PC-9 (cell line): ENCODE measurements around the gene CBLB. TPM values are rescaled to one million over a fixed set of nuclear protein-coding genes. Genes with fewer than 3 reads are reported as not detected.

Source experiments
- BruUV-seq: library from RNA; stranded (reverse); fragments of 400-500 nt; replicated peaks from 2 replicates; lab custom pipeline; 2021; lab: Mats Ljungman, UMichigan
- CTCF ChIA-PET: fragments of 300-600 bp; sonication (Branson Sonifier 250); formaldehyde crosslinking; loops from one replicate; lab custom pipeline; 2022; ENCODE audit warnings: antibody characterized with exemption; lab: Charles Lee
- POLR2A ChIA-PET: fragments of 300-600 bp; sonication (Branson Sonifier 250); formaldehyde crosslinking; loops from one replicate; lab custom pipeline; 2022; ENCODE audit warnings: antibody characterized with exemption; ENCODE audit not compliant: unreplicated experiment; lab: Charles Lee
- DNase-seq, 2 experiments: peaks; one replicate each; pipeline versions ENCODE4 v3.0.0 to v3.0.0-alpha.2; 2015 to 2022; ENCODE audit warnings: mixed read lengths in 1 of 2
- H2AFZ ChIP-seq: fragments of 200-600 bp; sonication (generic); 2 replicates; pipeline ENCODE4 v1.8.1; 2017; ENCODE audit warnings: antibody characterized with exemption
- H3F3A ChIP-seq: fragments of 200-600 bp; sonication (generic); 2 replicates; pipeline ENCODE4 v1.8.1; 2017; ENCODE audit warnings: antibody characterized with exemption, mild to moderate bottlenecking, low read depth; ENCODE audit not compliant: insufficient read depth
- H3K27ac ChIP-seq: fragments of 200-600 bp; sonication (generic); 2 replicates; pipeline ENCODE4 v1.6.1; 2016; ENCODE audit warnings: mixed run types
- H3K27me3 ChIP-seq: fragments of 200-600 bp; sonication (generic); 2 replicates; pipeline ENCODE4 v1.6.1; 2016; ENCODE audit warnings: low read depth, mixed run types; ENCODE audit not compliant: insufficient read depth
- H3K36me3 ChIP-seq: fragments of 200-600 bp; sonication (generic); 2 replicates; pipeline ENCODE4 v1.6.1; 2016; ENCODE audit warnings: low read depth, mixed run types
- H3K4me1 ChIP-seq: fragments of 200-600 bp; sonication (generic); replicated peaks from 2 replicates; pipeline ENCODE4 v1.6.1; 2016; ENCODE audit warnings: mixed run types; ENCODE audit not compliant: insufficient read depth
- H3K4me2 ChIP-seq: fragments of 200-600 bp; sonication (generic); 2 replicates; pipeline ENCODE4 v1.6.1; 2017; ENCODE audit warnings: mixed run types
- H3K4me3 ChIP-seq: fragments of 200-600 bp; sonication (generic); 2 replicates; pipeline ENCODE4 v1.6.1; 2016; ENCODE audit warnings: mixed run types
- H3K79me2 ChIP-seq: fragments of 200-600 bp; sonication (generic); 2 replicates; pipeline ENCODE4 v1.6.1; 2017; ENCODE audit warnings: low read depth, mixed run types
- H3K9me2 ChIP-seq: fragments of 200-600 bp; sonication (generic); 2 replicates; pipeline ENCODE4 v1.8.1; 2017; ENCODE audit warnings: mild to moderate bottlenecking; ENCODE audit not compliant: insufficient read depth
- H3K9me3 ChIP-seq: fragments of 200-600 bp; sonication (generic); 2 replicates; pipeline ENCODE4 v1.8.1; 2016; ENCODE audit warnings: low read depth; ENCODE audit not compliant: insufficient read depth
- H4K20me1 ChIP-seq: fragments of 200-600 bp; sonication (generic); 2 replicates; pipeline ENCODE4 v1.8.1; 2017; ENCODE audit not compliant: insufficient read depth
- EZH2 ChIP-seq: fragments of 200-600 bp; sonication (generic); IDR thresholded peaks from 2 replicates; pipeline ENCODE4 v1.8.0; 2017; ENCODE audit warnings: antibody characterized with exemption, low read depth
- intact Hi-C: fragments of 100-400 bp; cut with micrococcal nuclease; formaldehyde crosslinking; loops from one replicate; pipeline ENCODE4 v1.10.0; 2022; ENCODE audit not compliant: unreplicated experiment
- total RNA-seq: library from RNA; stranded (reverse); gene quantifications from 2 replicates; pipeline ENCODE4 v1.2.3, GENCODE V29; 2021
- TF ChIP-seq, protein P1 (sequence below): fragments of 200-600 bp; sonication (generic); conservative IDR thresholded peaks from 2 replicates; pipeline ENCODE4 v1.6.1; 2017; ENCODE audit warnings: mixed run types, antibody characterized with exemption, mild to moderate bottlenecking, moderate library complexity

CBLB gene
- total RNA-seq, 1 experiment from 2014 or later, result 44.0 TPM

DNA sequence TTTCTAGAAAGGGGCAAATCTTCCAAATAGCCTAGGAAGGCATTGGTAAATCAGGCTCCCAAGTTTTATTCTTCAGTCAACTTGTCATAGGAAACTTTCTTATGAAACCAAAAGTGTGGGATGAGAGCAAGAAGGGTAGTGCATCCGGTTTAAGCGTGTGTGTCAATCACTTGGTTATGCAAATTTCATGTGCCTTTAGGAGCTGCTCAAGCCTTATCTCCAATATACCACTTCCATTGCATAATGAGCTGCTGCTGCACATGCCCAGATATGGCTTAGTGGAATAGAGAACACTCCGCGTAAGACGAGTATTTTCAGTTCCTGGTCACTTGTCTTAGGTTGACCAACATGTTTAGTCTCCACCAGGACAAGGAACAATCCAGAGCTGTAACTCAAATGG lies 242.1 kb downstream of the CBLB start:
- ChIA-PET CTCF (no interaction called here), POLR2A (no interaction called here)
- H3K79me2 ChIP-seq, result no peaks in the 10 kb centered on the region
- no peaks in the 10 kb centered on the region for H3K9me2 ChIP-seq
- no peaks in the 10 kb centered on the region for H3K36me3 ChIP-seq
- no peaks in the 10 kb centered on the region for H4K20me1 ChIP-seq
- H3K27me3 ChIP-seq, result no peaks in the 10 kb centered on the region
- intact Hi-C loops, result no loop called here
- H3K4me1 ChIP-seq, result no peaks in the 10 kb centered on the region
- no peak for DNase-seq
- H3K4me3 ChIP-seq, result no peak overlapping the region
- no peaks in the 10 kb centered on the region for H3F3A ChIP-seq
- H3K9me3 ChIP-seq, result no peaks in the 10 kb centered on the region
- TF ChIP-seq, protein P1, sequence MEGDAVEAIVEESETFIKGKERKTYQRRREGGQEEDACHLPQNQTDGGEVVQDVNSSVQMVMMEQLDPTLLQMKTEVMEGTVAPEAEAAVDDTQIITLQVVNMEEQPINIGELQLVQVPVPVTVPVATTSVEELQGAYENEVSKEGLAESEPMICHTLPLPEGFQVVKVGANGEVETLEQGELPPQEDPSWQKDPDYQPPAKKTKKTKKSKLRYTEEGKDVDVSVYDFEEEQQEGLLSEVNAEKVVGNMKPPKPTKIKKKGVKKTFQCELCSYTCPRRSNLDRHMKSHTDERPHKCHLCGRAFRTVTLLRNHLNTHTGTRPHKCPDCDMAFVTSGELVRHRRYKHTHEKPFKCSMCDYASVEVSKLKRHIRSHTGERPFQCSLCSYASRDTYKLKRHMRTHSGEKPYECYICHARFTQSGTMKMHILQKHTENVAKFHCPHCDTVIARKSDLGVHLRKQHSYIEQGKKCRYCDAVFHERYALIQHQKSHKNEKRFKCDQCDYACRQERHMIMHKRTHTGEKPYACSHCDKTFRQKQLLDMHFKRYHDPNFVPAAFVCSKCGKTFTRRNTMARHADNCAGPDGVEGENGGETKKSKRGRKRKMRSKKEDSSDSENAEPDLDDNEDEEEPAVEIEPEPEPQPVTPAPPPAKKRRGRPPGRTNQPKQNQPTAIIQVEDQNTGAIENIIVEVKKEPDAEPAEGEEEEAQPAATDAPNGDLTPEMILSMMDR, result no peak
- no peak for TF ChIP-seq EZH2
- no TSS peak for BruUV-seq
- H2AFZ ChIP-seq, result no peak overlapping the region
- no peak overlapping the region for H3K27ac ChIP-seq
- no peak overlapping the region for H3K4me2 ChIP-seq

DNA sequence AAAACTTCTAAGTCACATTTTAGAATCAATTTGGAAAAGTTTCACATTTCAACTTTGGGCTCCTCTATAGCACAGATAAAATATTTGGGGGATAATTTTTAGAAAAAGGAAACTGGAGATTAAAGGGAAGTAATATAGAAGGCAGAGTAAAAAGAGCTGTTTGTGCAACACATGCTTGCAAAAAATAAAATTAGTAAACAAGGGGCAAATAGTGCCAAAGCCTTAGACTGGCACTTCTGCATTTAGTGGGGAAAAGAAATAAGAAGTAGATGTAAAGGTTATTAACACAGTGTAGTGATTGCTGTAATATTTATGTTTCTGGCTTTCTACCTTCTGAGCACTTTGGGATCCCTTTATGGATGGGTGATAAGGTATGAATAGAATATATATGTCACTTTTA lies 246.6 kb downstream of the CBLB start:
- no TSS peak for BruUV-seq
- no peaks in the 10 kb centered on the region for H3K9me3 ChIP-seq
- H3K4me2 ChIP-seq, result no peak overlapping the region
- no peak overlapping the region for H2AFZ ChIP-seq
- intact Hi-C loops, result no loop called here
- CTCF ChIA-PET, result no interaction called here
- H3K36me3 ChIP-seq, result no peaks in the 10 kb centered on the region
- H3K4me1 ChIP-seq, result no peaks in the 10 kb centered on the region
- H3K27me3 ChIP-seq, result no peaks in the 10 kb centered on the region
- POLR2A ChIA-PET, result no interaction called here
- H4K20me1 ChIP-seq, result no peaks in the 10 kb centered on the region
- TF ChIP-seq, protein P1, result no peak
- no peak for TF ChIP-seq EZH2
- no peak overlapping the region for H3K27ac ChIP-seq
- no peak overlapping the region for H3K4me3 ChIP-seq
- H3K9me2 ChIP-seq, result no peaks in the 10 kb centered on the region
- no peak for DNase-seq
- no peaks in the 10 kb centered on the region for H3K79me2 ChIP-seq
- H3F3A ChIP-seq, result no peaks in the 10 kb centered on the region

DNA sequence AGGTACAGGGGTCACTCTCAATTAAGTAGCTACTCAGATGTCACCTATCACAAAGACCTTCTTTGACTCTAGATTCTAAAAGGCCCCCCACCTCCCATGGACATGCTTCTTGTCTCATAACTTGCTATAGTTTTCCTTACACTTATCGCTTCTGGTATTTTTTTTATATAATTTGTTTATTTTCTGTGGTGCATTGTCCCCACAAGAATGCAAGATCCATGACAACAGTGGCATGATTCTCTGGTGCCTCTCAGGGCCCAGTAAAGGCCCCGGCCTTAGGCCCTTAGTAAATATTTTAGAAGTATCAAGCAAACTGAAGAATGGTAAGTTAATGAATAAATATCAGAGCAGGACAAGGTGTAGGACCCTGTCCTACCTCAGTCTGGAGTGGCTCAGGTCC lies 248.6 kb downstream of the CBLB start:
- H2AFZ ChIP-seq, result no peak overlapping the region
- H3K4me3 ChIP-seq, result no peak overlapping the region
- no peaks in the 10 kb centered on the region for H3F3A ChIP-seq
- no peak overlapping the region for H3K4me2 ChIP-seq
- CTCF ChIA-PET, result interaction anchor here (0.6 kb wide), 1 partner anchor 20 kb away, joined by 3 read pairs; no protein-coding TSS in a partner anchor
- no TSS peak for BruUV-seq
- no peaks in the 10 kb centered on the region for H3K9me2 ChIP-seq
- H3K36me3 ChIP-seq, result no peaks in the 10 kb centered on the region
- no peak overlapping the region for H3K27ac ChIP-seq
- no peak for DNase-seq
- no peaks in the 10 kb centered on the region for H3K79me2 ChIP-seq
- no peaks in the 10 kb centered on the region for H3K27me3 ChIP-seq
- POLR2A ChIA-PET, result interaction anchor here (0.7 kb wide), 1 partner anchor 40 kb away, joined by 5 read pairs; no protein-coding TSS in a partner anchor
- H4K20me1 ChIP-seq, result no peaks in the 10 kb centered on the region
- peaks cover 4% of the 10 kb centered on the region; the same call in 1 of the 2 replicates for H3K9me3 ChIP-seq
- no peaks in the 10 kb centered on the region for H3K4me1 ChIP-seq
- intact Hi-C loops, result no loop called here
- TF ChIP-seq, protein P1, result no peak
- no peak for TF ChIP-seq EZH2
